ENCODE data around the gene MRPL36.

The MRPL36 gene

DNA sequence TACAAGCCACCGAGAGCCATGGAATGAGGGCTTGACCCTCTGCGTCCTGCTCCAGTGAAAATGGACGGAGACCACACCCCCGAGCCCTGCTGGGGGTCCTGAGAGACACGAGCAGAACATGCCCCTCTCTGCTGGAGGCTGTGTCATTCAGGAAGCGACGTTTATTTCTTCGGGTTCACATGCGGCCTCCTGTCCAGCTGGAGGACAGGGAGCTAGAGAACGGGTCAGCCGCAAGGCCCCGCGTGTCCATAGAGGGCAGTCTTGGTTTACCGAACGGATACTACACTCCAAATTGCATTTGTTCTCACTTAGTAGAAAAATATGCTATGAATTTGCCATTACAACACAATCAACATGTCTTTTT, 36.1 kb downstream of the MRPL36 start:
- Mint-ChIP-seq H3K9me3 (peaks cover 0 to 2% of the 10 kb centered on the region in 2 donors), H3K27ac (no peak overlapping the region), H3K4me1 (ENCODE audit: low read depth in 2 of 2) (no peaks in the 10 kb centered on the region), H3K36me3 (ENCODE audit: insufficient read depth) (peaks cover 3% of the 10 kb centered on the region), H3K27me3 (peaks cover 33 to 62% of the 10 kb centered on the region in 2 donors), H3K4me3 (no peak overlapping the region)
- ATAC-seq (replicated peaks) (no peak), DNase-seq (peak; percentile 14 to 23 (median 20))

DNA sequence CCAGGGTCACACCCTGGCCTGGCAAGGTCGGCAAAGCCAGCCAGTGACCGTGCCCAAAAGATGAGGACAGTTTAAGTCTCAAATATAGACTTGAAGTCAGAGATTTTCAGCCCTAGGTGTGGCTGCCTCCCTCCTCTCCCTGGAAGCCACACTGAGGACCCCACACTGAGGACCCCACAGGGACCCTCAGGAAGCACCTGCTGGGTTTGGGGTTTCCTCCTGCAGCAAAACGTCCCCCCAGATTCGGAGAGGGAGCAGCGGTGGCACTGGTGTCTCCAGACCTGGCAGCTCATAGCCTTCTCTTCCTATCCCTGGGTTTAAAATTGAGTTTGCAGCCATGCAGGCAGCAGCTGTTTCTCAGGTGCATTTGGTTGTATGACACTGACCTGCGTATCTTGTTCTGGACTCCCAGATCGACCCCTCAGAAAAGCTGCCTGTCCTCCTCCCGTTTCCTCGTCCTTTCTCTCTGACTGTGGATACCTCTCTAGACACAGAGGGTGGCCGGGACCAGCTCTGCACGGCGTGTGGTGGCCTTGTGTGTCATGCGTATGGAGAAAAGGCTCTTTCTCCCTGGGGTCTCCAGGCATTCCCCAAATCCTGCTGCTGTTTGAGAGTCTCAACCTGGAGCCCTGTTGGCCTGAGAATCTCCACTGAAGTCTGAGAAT, 36.6 kb downstream of the MRPL36 start:
- Mint-ChIP-seq H3K4me3 (no peak overlapping the region), H3K9me3 (peaks cover 0 to 3% of the 10 kb centered on the region in 2 donors), H3K27me3 (peaks cover 39 to 66% of the 10 kb centered on the region in 2 donors), H3K4me1 (ENCODE audit: low read depth in 2 of 2) (no peaks in the 10 kb centered on the region), H3K27ac (no peak overlapping the region), H3K36me3 (ENCODE audit: insufficient read depth) (peaks cover 2% of the 10 kb centered on the region)
- ATAC-seq (replicated peaks) (no peak), DNase-seq (no peak)

GRCh38 chr5:1762121-1762882, 37.3 kb downstream of the MRPL36 start:
- Mint-ChIP-seq H3K4me1 (ENCODE audit: low read depth in 2 of 2) (no peaks in the 10 kb centered on the region), H3K27ac (no peak overlapping the region), H3K4me3 (no peak overlapping the region), H3K27me3 (peaks cover 39 to 66% of the 10 kb centered on the region in 2 donors), H3K9me3 (peaks cover 0 to 3% of the 10 kb centered on the region in 2 donors), H3K36me3 (ENCODE audit: insufficient read depth) (no peaks in the 10 kb centered on the region)
- ATAC-seq (replicated peaks) = no peak
- no peak for DNase-seq

DNA sequence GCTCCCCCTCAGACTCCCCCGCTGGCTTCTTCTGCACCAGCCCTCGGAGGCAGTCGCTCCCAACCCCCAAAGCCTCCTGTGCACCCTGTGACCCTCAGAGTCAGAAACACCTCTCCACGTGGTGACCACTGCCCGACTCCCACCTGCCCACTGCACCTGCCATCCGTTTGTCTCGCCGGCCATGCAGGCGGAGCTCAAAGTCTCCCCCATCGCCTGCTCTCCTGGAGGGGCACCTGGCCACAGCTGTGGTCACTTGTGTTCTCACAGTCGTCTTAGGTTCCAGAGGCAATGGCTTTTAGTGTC, 38.2 kb downstream of the MRPL36 start:
- peaks cover 39 to 71% of the 10 kb centered on the region in 2 donors for H3K27me3 Mint-ChIP-seq
- H3K36me3 Mint-ChIP-seq (ENCODE audit: insufficient read depth) = no peaks in the 10 kb centered on the region
- peaks cover 0 to 3% of the 10 kb centered on the region in 2 donors for H3K9me3 Mint-ChIP-seq
- ATAC-seq (replicated peaks) (no peak), DNase-seq (no peak)
- no peak overlapping the region for H3K4me3 Mint-ChIP-seq
- no peaks in the 10 kb centered on the region for H3K4me1 Mint-ChIP-seq (ENCODE audit: low read depth in 2 of 2)
- no peak overlapping the region for H3K27ac Mint-ChIP-seq

- DNase-seq (no peak), ATAC-seq (replicated peaks) (no peak)
- Mint-ChIP-seq H3K27me3 (peaks cover 39 to 69% of the 10 kb centered on the region in 2 donors), H3K4me3 (no peak overlapping the region), H3K27ac (no peak overlapping the region), H3K9me3 (peaks cover 0 to 3% of the 10 kb centered on the region in 2 donors), H3K36me3 (ENCODE audit: insufficient read depth) (no peaks in the 10 kb centered on the region), H3K4me1 (ENCODE audit: low read depth in 2 of 2) (no peaks in the 10 kb centered on the region)
Measured at GRCh38 chr5:1760656-1761452, 38.8 kb downstream of the MRPL36 start.

DNA sequence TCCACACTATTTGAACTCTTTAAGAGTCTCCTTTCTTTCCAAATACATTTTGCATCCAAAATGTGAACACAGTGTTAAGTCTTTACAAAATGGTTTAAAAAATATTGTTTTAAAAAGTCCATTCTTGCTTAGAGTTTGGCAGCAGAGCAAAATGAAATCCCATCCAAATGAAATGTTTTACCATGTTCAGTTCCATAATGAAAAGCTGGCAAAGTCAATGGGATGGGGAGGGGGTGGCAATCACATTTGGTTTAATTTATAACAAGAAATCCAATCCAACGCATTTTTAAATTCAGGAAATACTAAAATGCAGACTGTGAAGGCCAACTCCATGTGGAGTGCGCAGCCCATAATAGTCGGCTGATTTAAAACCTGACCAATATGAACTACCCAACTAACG, 39.4 kb downstream of the MRPL36 start:
- ATAC-seq (replicated peaks) (no peak), DNase-seq (no peak)
- H3K36me3 Mint-ChIP-seq (ENCODE audit: insufficient read depth) = no peaks in the 10 kb centered on the region
- H3K27ac Mint-ChIP-seq = no peak overlapping the region
- no peaks in the 10 kb centered on the region for H3K4me1 Mint-ChIP-seq (ENCODE audit: low read depth in 2 of 2)
- H3K27me3 Mint-ChIP-seq = peaks cover 44 to 71% of the 10 kb centered on the region in 2 donors
- H3K4me3 Mint-ChIP-seq = no peak overlapping the region
- H3K9me3 Mint-ChIP-seq = peaks cover 0 to 3% of the 10 kb centered on the region in 2 donors

DNA sequence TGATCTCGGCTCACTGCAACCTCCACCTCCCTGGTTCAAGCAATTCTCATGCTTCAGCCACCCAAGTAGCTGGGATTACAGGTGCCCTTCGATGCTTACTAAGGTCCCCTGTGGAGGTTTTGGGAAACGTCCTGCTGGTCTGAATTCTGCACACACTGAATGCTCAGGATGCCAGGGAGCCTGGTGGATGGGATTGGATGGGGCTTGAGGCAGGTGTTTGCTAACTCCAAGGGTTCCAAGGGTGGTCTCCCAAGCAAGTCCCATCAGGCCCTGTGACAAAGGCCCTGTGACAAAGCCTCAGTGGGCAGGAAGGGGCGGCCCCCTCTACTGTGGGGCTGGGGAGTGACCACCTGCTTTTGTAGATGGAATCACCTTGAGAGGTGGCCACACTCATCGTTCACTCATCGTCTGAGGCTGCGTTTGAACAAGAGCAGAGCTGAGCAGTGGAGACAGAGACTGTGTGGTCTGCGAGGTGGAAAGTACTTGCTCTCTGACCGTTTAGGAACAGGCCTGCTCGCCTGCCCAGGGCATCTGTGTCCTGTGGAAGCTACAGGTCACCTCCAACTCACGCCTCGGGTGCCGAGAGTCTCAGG, 40.2 kb downstream of the MRPL36 start:
- no peaks in the 10 kb centered on the region for H3K36me3 Mint-ChIP-seq (ENCODE audit: insufficient read depth)
- DNase-seq = no peak
- H3K4me3 Mint-ChIP-seq = no peak overlapping the region
- H3K27ac Mint-ChIP-seq = no peak overlapping the region
- no peaks in the 10 kb centered on the region for H3K4me1 Mint-ChIP-seq (ENCODE audit: low read depth in 2 of 2)
- no peak for ATAC-seq (replicated peaks)
- peaks cover 40 to 71% of the 10 kb centered on the region in 2 donors for H3K27me3 Mint-ChIP-seq
- H3K9me3 Mint-ChIP-seq = peaks cover 0 to 3% of the 10 kb centered on the region in 2 donors

DNA sequence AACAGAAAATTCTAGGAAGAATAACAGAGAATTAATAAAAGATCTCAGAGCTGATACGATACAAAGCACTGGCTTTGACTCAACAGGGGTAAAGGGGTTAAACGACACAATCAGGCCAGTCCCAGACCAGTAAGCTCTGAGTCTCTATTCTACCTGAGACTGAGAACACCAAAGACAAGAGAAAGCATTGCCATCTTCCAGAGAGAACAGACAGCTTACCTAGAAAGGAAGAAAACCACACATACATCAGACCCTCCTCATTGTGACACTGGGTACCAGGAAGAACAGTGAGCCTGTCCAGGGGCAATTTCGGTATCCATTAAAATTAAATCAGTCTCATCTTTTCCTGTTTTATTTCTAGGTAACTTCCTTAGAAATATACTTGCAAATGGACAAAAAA, 41.1 kb downstream of the MRPL36 start:
- no peak for DNase-seq
- Mint-ChIP-seq H3K27me3 (peaks cover 32 to 66% of the 10 kb centered on the region in 2 donors), H3K36me3 (ENCODE audit: insufficient read depth) (no peaks in the 10 kb centered on the region), H3K27ac (no peak overlapping the region), H3K9me3 (peaks cover 0 to 3% of the 10 kb centered on the region in 2 donors), H3K4me1 (ENCODE audit: low read depth in 2 of 2) (no peaks in the 10 kb centered on the region), H3K4me3 (no peak overlapping the region)
- ATAC-seq (replicated peaks) = no peak

DNA sequence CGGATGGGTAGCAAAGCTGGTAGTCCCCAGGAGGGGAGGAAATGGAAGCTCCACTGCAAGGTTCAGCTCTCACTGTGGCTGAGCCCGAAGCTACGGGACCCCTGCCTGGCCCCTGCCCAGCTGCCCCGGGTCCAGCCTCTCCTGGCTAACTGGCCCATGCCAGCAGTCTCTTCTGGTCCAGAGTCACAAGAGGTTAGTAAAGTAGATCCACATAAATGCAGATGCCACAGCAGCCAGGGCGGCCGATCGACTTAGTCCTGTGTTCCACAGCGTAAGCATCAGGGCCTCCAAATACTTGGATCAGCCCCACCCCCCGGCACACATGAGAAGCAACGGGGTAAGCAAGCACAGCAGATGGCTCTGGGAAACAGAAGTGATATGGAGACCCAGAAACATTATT, 42.1 kb downstream of the MRPL36 start:
- peaks cover 36 to 66% of the 10 kb centered on the region in 2 donors for H3K27me3 Mint-ChIP-seq
- H3K4me1 Mint-ChIP-seq (ENCODE audit: low read depth in 2 of 2) = no peaks in the 10 kb centered on the region
- no peak overlapping the region for H3K27ac Mint-ChIP-seq
- H3K4me3 Mint-ChIP-seq = no peak overlapping the region
- H3K9me3 Mint-ChIP-seq = peaks cover 0 to 3% of the 10 kb centered on the region in 2 donors
- no peak for DNase-seq
- H3K36me3 Mint-ChIP-seq (ENCODE audit: insufficient read depth) = no peaks in the 10 kb centered on the region
- no peak for ATAC-seq (replicated peaks)

GRCh38 chr5:1756481-1756880, 43.2 kb downstream of the MRPL36 start:
- no peak overlapping the region for H3K4me3 Mint-ChIP-seq
- no peaks in the 10 kb centered on the region for H3K4me1 Mint-ChIP-seq (ENCODE audit: low read depth in 2 of 2)
- no peak overlapping the region for H3K27ac Mint-ChIP-seq
- ATAC-seq (replicated peaks) = no peak
- peaks cover 38 to 66% of the 10 kb centered on the region in 2 donors for H3K27me3 Mint-ChIP-seq
- DNase-seq = no peak
- H3K9me3 Mint-ChIP-seq = peaks cover 0 to 3% of the 10 kb centered on the region in 2 donors
- no peaks in the 10 kb centered on the region for H3K36me3 Mint-ChIP-seq (ENCODE audit: insufficient read depth)

- peaks cover 37 to 70% of the 10 kb centered on the region in 2 donors for H3K27me3 Mint-ChIP-seq
- H3K27ac Mint-ChIP-seq = no peak overlapping the region
- H3K9me3 Mint-ChIP-seq = peaks cover 0 to 3% of the 10 kb centered on the region in 2 donors
- no peaks in the 10 kb centered on the region for H3K36me3 Mint-ChIP-seq (ENCODE audit: insufficient read depth)
- DNase-seq (no peak), ATAC-seq (replicated peaks) (no peak)
- no peak overlapping the region for H3K4me3 Mint-ChIP-seq
- no peaks in the 10 kb centered on the region for H3K4me1 Mint-ChIP-seq (ENCODE audit: low read depth in 2 of 2)
Measured at GRCh38 chr5:1755321-1755949, 44.2 kb downstream of the MRPL36 start.

DNA sequence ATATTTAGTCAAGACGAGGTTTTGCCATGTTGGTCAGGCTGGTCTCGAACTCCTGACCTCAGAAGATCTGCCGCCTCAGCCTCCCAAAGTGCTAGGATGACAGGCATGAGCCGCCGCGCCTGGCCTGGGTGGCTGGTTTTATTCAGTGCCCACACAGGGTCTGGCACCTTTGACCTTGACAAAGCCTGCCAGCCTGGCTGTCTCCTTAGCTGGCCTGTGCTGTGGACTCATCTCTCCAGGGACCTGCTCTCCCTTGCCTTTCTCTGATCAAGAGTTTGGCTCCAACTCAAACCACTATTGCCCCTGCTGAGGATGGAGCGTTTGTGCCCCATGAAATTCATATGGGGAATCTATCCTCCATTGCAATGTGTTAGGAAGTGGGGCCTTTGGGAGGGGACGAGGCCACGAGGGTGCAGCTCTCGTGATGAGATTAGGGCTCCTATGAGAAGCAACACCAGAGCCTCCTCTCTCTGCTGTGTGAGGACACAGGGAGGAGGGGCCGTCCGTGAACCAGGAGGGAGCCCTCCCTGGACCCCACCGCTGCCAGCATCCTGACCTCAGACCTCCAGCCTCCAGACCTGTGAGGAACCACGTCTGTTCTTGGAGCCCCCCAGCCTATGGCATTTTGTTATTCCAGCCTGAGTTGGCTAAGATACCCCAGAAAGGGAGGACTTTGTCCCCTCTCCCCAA, 45.0 kb downstream of the MRPL36 start:
- peaks cover 2% of the 10 kb centered on the region for H3K36me3 Mint-ChIP-seq (ENCODE audit: insufficient read depth)
- no peaks in the 10 kb centered on the region for H3K4me1 Mint-ChIP-seq (ENCODE audit: low read depth in 2 of 2)
- ATAC-seq (replicated peaks) (no peak), DNase-seq (no peak)
- H3K27ac Mint-ChIP-seq = no peak overlapping the region
- peaks cover 0 to 3% of the 10 kb centered on the region in 2 donors for H3K9me3 Mint-ChIP-seq
- H3K27me3 Mint-ChIP-seq = peaks cover 37 to 74% of the 10 kb centered on the region in 2 donors
- no peak overlapping the region for H3K4me3 Mint-ChIP-seq

Measured in effector memory CD8-positive, alpha-beta T cell (primary cell).